GM12801 (cell line): ENCODE data around the gene IMPA2.

Experiments
- CTCF ChIP-seq: IDR thresholded peaks from one replicate; pipeline ENCODE4 v1.5.1; 2011; ENCODE audit warnings: control low read depth; ENCODE audit not compliant: insufficient read length; ENCODE audit errors: extremely low read depth

The IMPA2 gene

DNA sequence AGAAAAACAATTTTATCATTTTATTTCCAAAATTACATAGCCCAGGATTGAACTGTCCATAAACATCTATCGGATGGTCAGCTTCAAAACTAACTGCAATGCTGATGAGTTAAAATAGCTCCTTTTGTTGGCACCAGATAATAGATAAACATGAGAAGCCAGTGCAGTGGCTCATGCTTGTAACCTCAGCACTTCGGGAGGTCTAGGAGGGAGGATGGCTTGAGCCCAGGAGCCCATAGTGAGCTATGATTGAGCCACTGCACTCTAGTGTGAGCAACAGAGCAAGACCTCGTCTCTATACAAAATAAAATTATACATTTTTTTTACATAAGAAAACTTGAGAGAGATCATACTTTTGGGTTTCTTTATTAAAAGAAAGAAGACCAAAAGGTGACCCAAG lies 34.6 kb upstream of the IMPA2 start:
- TF ChIP-seq CTCF: no peak

DNA sequence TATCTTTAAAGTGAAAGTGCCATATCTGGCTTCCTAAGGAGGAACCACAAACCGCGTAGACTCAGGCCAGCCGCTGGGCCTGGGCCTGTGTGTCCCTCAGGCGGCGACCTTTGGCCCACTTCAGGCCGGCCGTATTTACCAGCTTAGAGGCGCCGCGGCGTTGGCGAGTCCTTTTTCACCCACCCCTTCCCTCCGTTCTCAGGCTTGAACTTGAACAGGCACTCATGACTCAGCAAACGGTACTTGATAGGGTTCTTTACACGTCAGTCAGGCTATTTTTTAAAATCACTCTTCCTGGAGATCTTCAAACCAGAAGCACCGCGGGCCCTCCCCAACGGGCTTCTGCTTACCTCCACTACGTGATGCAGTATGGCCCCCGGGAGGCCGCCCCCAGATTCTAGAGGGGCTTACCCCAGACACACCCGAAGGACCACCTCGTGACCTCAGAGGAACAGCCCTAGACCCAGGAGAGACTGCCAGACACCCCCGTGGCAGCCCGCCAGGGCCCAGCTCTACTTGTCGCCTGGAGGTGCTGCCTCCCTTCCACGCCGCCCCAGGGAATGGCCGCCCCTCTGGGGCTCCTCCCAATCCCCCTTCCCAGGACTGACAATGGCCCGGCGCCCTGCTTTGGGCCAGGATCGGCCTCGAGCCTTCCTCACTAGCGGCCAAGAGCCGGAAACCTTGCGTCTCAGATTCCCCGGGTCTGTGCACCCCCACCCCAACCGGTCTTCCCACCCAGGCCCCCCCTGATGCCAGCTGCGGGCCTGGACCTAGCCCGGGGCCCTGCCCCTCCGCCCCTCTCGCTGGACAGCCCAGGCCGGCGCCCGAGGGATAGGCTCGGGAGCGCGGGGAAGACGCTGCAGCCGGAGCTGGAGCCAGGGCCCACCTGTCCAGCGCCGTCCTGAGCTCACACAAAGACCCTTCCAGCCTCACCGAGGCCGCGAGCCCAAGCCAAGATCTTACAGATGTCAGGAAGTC lies 33.8 kb upstream of the IMPA2 start:
- TF ChIP-seq CTCF: no peak

DNA sequence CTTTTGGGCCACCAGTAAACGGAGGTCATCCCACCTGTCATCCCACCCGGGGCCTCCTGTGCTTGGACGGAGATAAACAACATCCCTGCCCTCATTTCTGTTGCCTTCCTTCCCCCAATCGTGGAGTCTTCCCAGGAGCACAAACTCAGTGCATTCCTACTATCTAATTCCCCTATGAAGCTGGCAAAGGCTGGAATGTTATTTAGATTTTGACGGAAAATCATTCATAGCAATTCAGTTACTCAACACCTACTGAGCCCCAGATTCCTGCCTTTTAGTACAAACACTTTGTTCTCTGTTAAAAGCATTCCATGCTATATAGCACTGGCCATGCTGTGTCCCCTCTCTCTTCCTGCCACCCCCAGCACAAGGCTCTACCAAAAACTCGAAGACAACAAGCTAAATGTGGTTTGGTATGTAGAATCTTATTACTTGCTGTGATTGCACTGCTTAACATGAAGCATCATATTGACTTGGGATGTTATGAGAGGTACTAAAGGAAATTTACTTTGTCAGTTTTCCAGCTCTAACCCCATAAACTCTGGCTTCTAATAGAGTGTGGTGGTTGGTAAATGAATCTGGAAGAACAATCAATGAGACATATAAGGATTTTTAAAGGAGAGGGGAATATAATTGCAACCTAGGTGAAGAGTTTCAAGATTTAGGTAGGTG lies 32.3 kb upstream of the IMPA2 start:
- no peak for TF ChIP-seq CTCF

DNA sequence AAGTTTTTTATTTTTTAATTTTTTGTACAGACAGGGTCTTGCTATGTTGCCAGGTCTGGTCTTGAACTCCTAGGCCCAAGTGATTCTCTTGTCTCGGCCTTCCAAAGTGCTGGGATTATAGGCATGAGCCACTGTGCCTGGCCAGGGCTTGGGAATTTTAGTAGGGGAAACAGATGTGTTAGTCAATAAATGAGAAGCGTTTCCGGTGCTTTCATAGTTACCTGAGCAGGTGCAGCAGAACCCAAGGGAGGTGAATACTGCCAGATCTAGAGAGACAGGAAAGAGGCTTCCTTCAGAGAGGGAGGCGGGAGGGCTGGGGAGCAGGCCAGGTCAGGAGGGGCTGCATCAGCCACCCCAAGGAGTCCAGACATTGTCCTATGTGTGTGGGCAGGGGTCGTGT lies 30.5 kb upstream of the IMPA2 start:
- TF ChIP-seq CTCF: no peak

GRCh38 chr18:11951390-11951851 lies 29.9 kb upstream of the IMPA2 start:
- no peak for TF ChIP-seq CTCF

DNA sequence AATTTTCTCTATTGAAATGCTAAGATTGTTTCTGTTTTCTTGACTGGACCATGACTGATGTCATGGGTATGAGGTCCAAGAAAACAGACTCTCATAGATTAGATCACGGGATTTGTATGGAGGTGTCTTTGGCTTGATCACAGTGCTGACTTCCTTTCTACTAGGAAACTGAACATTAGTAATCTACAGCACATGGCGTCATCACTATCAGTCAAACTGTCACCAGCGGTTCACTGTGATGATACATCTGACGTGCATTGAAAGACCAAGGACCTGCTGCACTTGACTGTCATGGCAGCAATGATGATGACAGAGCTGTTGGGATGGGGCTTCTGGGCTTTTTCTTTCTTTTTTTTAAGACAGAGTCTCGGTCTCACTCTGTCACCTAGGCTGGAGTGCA lies 28.2 kb upstream of the IMPA2 start:
- no peak for TF ChIP-seq CTCF

- TF ChIP-seq CTCF: no peak
Observed at GRCh38 chr18:11955239-11956029, 25.9 kb upstream of the IMPA2 start.
